ENCODE data around the gene OTOF. TPM values are rescaled to one million over a fixed set of nuclear protein-coding genes. Genes with fewer than 3 reads are reported as not detected.

Gene OTOF
- total RNA-seq, 1 experiment from 2014 or later = not detected

- no TSS peak for BruUV-seq (replicated peaks)
- ChIA-PET POLR2A (ENCODE audit: unreplicated experiment) (no interaction called here), CTCF (interaction anchor here (0.6 kb wide), 1 partner anchor 1656 kb away, joined by 3 read pairs; no protein-coding TSS in a partner anchor)
- Histone ChIP-seq H3K27ac (no peak overlapping the region), H3K4me2 (no peak overlapping the region), H3F3A (ENCODE audit: insufficient read depth, low read depth) (no peaks in the 10 kb centered on the region; the same call in 1 of the 2 replicates), H2AFZ (no peak overlapping the region), H3K79me2 (ENCODE audit: low read depth) (no peaks in the 10 kb centered on the region), H3K4me3 (no peak overlapping the region), H3K9me3 (ENCODE audit: insufficient read depth, low read depth) (no peaks in the 10 kb centered on the region), H4K20me1 (ENCODE audit: insufficient read depth) (no peaks in the 10 kb centered on the region), H3K9me2 (ENCODE audit: insufficient read depth) (no peaks in the 10 kb centered on the region), H3K36me3 (ENCODE audit: low read depth) (no peaks in the 10 kb centered on the region), H3K4me1 (replicated peaks; ENCODE audit: insufficient read depth) (no peaks in the 10 kb centered on the region), H3K27me3 (ENCODE audit: insufficient read depth, low read depth) (peaks cover 14% of the 10 kb centered on the region; the same call in 1 of the 2 replicates)
- TF ChIP-seq CTCF (conservative IDR thresholded peaks at IDR 0.05) = no peak
- no peak for TF ChIP-seq EZH2 (IDR thresholded peaks at IDR 0.05; ENCODE audit: low read depth)
- DNase-seq = no peak
- intact Hi-C loops (cut with micrococcal nuclease; ENCODE audit: unreplicated experiment) = no loop called here
These were observed 6.1 kb upstream of the OTOF start for GRCh38 chr2:26483957-26484565.

GRCh38 chr2:26483516-26483915, 5.6 kb upstream of the OTOF start:
- no peak for TF ChIP-seq CTCF (conservative IDR thresholded peaks at IDR 0.05)
- H3K4me1 ChIP-seq (replicated peaks; ENCODE audit: insufficient read depth) = no peaks in the 10 kb centered on the region
- H4K20me1 ChIP-seq (ENCODE audit: insufficient read depth) = no peaks in the 10 kb centered on the region
- H3K27me3 ChIP-seq (ENCODE audit: insufficient read depth, low read depth) = peaks cover 13% of the 10 kb centered on the region; the same call in 1 of the 2 replicates
- intact Hi-C loops (cut with micrococcal nuclease; ENCODE audit: unreplicated experiment) = no loop called here
- no peak overlapping the region for H2AFZ ChIP-seq
- H3K79me2 ChIP-seq (ENCODE audit: low read depth) = no peaks in the 10 kb centered on the region
- H3K9me2 ChIP-seq (ENCODE audit: insufficient read depth) = no peaks in the 10 kb centered on the region
- ChIA-PET POLR2A (ENCODE audit: unreplicated experiment) (no interaction called here), CTCF (no interaction called here)
- DNase-seq = no peak
- no peaks in the 10 kb centered on the region for H3K9me3 ChIP-seq (ENCODE audit: insufficient read depth, low read depth)
- no peak overlapping the region for H3K4me3 ChIP-seq
- no peak overlapping the region for H3K27ac ChIP-seq
- BruUV-seq (replicated peaks) = no TSS peak
- H3K36me3 ChIP-seq (ENCODE audit: low read depth) = no peaks in the 10 kb centered on the region
- H3K4me2 ChIP-seq = no peak overlapping the region
- no peaks in the 10 kb centered on the region; the same call in 1 of the 2 replicates for H3F3A ChIP-seq (ENCODE audit: insufficient read depth, low read depth)

- Histone ChIP-seq H3F3A (ENCODE audit: insufficient read depth, low read depth) (no peaks in the 10 kb centered on the region; the same call in 1 of the 2 replicates), H3K4me2 (no peak overlapping the region), H3K36me3 (ENCODE audit: low read depth) (no peaks in the 10 kb centered on the region), H3K4me3 (no peak overlapping the region), H3K9me2 (ENCODE audit: insufficient read depth) (no peaks in the 10 kb centered on the region), H3K79me2 (ENCODE audit: low read depth) (no peaks in the 10 kb centered on the region), H2AFZ (no peak overlapping the region), H4K20me1 (ENCODE audit: insufficient read depth) (no peaks in the 10 kb centered on the region), H3K9me3 (ENCODE audit: insufficient read depth, low read depth) (no peaks in the 10 kb centered on the region), H3K27me3 (ENCODE audit: insufficient read depth, low read depth) (peaks cover 10% of the 10 kb centered on the region; the same call in 1 of the 2 replicates), H3K4me1 (replicated peaks; ENCODE audit: insufficient read depth) (no peaks in the 10 kb centered on the region), H3K27ac (no peak overlapping the region)
- BruUV-seq (replicated peaks) = no TSS peak
- ChIA-PET CTCF (no interaction called here), POLR2A (ENCODE audit: unreplicated experiment) (no interaction called here)
- TF ChIP-seq CTCF (conservative IDR thresholded peaks at IDR 0.05) = no peak
- no peak for TF ChIP-seq EZH2 (IDR thresholded peaks at IDR 0.05; ENCODE audit: low read depth)
- intact Hi-C loops (cut with micrococcal nuclease; ENCODE audit: unreplicated experiment) = no loop called here
- DNase-seq = no peak
These were observed 5.1 kb upstream of the OTOF start for GRCh38 chr2:26483027-26483326.

Data from PC-9 (cell line).